ENCODE results near the gene POTEC.
"Not testable (repeated sequence)": the region's sequence is repeated elsewhere in the genome, so short reads cannot be mapped to it uniquely, and the experiment has no call there.

Gene POTEC

DNA sequence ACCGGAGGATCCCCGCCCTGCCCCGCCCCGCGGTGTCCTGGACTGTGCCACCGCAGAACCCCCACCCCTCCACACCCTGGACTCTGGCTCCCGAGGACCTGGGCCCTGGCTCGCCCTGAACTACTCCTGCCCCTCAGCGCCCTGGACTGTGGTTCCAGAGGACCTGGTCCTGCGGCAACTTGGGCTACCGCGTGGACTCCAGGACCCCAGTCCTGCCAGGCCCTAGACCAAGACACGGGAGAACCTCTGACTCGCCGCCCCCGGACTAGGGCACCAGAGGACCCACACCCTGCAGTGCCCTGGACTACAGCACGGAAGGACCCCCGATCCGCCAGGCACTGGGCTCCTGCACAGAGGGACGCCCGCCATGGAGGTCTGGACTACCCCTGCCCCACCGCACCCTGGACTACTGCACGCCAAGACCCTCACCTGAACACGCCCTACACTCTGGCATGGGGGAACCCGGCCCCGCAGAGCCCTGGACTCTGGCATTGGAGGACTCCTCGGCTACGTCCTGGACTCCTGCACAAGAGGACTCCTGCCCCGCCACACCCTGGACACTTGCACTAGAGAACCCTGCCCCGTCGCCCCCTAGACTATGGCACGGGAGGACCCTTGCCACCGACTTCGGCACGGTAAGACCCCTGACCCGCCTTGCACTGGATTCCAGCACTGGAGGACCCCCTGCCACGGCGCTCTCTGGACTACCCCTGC lies 69.2 kb downstream of the POTEC start:
- H3K27me3 ChIP-seq (replicated peaks; ENCODE audit: control insufficient read depth, insufficient read depth, low read length); DNase-seq (ENCODE audit: extremely low read depth, insufficient read length); H3K4me3 ChIP-seq (replicated peaks; ENCODE audit: low read depth, low read length): not testable (repeated sequence)

DNA sequence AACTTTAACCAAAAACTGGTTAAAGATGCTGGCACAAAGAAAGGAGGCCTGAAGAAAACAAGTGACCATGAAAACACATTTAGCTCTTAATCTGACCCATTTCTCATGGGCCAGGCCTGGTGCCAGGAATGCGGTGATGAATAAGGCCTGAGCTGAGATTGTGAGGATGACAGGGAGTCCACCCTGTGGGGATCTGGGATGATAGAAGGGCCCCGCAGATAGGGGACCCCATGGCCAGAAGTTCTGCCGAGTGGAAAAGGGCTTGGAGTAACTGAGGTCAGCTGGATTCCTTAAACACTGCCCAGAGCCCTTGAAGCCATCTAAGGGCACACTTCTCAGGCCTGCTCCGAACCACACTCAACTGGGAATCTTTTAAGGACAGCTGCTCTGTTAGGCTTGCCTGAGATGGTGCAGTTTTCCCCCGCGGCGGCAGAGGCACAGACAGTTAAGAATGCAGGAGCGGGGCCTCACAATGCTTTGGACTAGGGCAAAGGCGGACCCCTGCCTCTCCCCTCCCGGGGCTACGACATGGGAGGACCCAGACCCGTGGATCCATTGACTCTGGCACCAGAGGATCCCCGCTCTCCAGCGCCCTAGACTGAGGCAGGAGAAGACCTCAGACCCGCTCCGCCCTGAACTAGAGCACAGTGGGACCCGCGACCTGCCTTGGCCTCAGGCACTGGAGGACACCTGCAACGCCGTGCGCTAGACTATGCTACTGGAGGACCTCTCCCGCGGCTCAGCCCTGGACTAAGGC lies 70.0 kb downstream of the POTEC start:
- H3K27me3 ChIP-seq (replicated peaks; ENCODE audit: control insufficient read depth, insufficient read depth, low read length); H3K36me3 ChIP-seq (ENCODE audit: control insufficient read depth, insufficient read depth, low read length); H3K4me3 ChIP-seq (replicated peaks; ENCODE audit: low read depth, low read length); DNase-seq (ENCODE audit: extremely low read depth, insufficient read length): not testable (repeated sequence)

More for the DNA sequence above, 69.2 kb downstream of the POTEC start:
- not testable (repeated sequence) for H3K36me3 ChIP-seq (ENCODE audit: control insufficient read depth, insufficient read depth, low read length)

DNA sequence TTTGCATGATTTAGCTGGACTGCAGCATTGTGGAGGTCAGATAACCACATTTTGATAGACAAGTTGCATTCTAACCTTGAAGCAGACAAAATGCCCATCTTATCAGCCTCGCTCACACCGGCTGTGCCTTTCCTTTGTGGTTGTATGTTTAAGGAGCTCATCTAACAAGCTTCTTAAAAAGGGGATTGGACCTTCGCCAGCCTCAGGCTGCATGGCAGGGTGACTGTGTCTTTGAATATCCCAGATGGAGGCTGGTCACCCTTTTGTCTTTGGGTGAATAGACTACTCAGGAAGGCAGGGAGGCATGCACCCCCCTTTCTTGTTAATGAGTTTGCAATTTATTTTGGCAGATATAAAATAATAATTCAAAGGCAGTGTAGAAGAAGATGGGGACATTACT lies 72.1 kb downstream of the POTEC start:
- DNase-seq (ENCODE audit: extremely low read depth, insufficient read length); H3K4me3 ChIP-seq (replicated peaks; ENCODE audit: low read depth, low read length); H3K36me3 ChIP-seq (ENCODE audit: control insufficient read depth, insufficient read depth, low read length); H3K27me3 ChIP-seq (replicated peaks; ENCODE audit: control insufficient read depth, insufficient read depth, low read length): not testable (repeated sequence)

DNA sequence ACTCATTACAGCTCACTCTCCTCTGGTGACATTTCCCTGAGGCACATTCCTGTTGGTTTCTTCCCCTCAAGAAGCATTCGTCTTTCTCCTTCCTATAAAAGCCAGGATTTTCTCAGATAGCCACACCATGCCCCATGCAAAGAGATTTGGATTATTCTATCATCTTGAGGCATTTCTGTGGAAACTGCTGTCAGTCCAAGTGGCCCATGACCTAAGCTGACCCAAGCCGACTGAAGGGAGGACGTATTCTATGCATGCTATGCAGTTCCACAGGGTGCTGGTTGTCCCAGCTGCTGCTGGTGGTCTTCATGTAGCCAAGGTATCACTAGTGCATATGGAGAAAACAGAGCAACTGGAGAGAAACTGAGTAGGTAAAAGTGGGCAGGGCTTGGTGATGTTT lies 73.0 kb downstream of the POTEC start:
- H3K27me3 ChIP-seq (replicated peaks; ENCODE audit: control insufficient read depth, insufficient read depth, low read length); H3K4me3 ChIP-seq (replicated peaks; ENCODE audit: low read depth, low read length); DNase-seq (ENCODE audit: extremely low read depth, insufficient read length); H3K36me3 ChIP-seq (ENCODE audit: control insufficient read depth, insufficient read depth, low read length): not testable (repeated sequence)

DNA sequence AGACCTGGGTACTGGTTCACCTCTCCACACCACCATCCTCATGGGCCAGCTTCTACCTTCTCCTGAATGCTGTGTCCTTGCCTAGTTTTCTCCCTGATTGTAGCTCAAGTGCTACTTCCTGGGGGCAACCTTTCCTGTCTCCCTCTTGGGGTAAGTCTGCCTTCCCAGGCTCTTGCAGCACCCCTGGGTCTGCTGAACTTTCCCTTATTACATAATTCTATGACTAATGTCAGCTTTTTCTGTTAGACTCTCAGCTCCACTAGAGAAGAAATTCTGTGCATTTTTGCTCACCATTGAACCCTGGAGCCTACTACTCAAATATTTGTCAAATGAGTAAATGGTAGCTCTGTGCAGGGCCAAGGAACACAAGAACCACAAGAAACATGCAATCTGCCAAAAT lies 73.4 kb downstream of the POTEC start:
- DNase-seq (ENCODE audit: extremely low read depth, insufficient read length): not testable (repeated sequence)

DNA sequence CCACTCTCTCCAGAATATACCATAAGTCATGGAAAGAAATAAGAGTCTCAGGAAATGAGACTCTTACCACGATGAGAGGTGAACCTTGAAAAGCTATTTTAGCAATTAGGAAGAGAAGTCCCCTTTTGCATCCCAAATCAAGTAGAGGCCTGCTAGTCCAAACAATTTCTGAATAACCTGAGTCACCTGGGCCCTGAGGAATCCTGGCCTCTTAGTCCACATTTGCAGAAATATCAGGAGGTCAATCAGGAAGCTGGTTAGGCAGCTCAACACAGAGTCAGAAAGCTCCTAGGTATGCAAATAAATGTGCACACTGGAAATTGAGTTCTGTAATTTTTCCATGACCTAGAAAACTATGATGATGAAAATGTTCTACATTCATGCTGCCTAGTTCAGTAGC lies 77.4 kb downstream of the POTEC start:
- not testable (repeated sequence) for H3K36me3 ChIP-seq (ENCODE audit: control insufficient read depth, insufficient read depth, low read length); H3K4me3 ChIP-seq (replicated peaks; ENCODE audit: low read depth, low read length); H3K27me3 ChIP-seq (replicated peaks; ENCODE audit: control insufficient read depth, insufficient read depth, low read length); DNase-seq (ENCODE audit: extremely low read depth, insufficient read length)

More for the DNA sequence above, 73.4 kb downstream of the POTEC start:
- not testable (repeated sequence) for H3K36me3 ChIP-seq (ENCODE audit: control insufficient read depth, insufficient read depth, low read length); H3K4me3 ChIP-seq (replicated peaks; ENCODE audit: low read depth, low read length); H3K27me3 ChIP-seq (replicated peaks; ENCODE audit: control insufficient read depth, insufficient read depth, low read length)
